HG03066 (cell line): ENCODE measurements around the gene LAMB2.

ENCODE experiments used
- ATAC-seq: cut with Tn5 transposase; IDR thresholded peaks from one replicate; pipeline ENCODE4 v1.9.1; 2021; ENCODE audit warnings: low read depth; ENCODE audit not compliant: unreplicated experiment

The LAMB2 gene

DNA sequence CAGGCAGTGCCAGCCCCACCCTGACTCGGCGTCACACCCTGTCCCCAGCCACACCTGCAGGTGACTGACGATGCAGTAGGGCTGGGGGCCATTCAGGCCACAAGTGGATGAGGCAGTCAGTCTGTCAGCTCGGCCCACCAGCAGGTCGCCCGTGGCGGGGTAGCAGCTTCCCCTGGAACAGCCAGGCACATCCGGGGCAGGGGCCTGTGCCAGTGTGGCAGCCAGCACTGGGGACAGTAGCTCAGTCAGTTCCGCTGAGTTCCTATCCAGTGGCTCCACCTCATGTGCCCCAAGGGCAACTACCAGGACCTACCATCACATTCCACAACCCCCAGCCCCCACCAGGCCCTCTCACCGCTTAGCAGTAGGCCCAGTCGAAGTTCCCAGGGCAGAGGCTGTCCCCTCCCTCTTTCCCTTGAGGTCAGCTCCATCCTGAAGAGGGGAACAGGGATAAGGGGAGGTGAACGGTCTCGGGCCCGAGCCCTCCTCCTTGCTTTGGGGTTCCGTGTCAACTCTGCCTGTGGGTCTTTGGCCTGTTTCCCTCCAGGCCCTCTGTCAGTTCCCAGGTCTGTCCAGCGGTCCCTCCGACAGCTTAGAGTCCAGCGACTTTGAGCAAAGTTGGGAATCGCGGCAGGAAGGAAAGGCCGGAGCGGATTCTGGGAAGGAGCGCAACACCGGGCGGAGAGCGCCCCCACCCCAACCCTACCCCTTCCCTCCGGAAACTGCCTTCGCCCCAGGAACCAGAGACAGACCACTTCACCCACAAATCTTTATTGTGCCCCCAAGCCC, at the start of gene LAMB2:
Gene LAMB2 (minus strand): TSS at position 614 of the 789 bp plus-strand sequence. CDS start 183 bp downstream, at position 431.
- no peak for ATAC-seq

DNA sequence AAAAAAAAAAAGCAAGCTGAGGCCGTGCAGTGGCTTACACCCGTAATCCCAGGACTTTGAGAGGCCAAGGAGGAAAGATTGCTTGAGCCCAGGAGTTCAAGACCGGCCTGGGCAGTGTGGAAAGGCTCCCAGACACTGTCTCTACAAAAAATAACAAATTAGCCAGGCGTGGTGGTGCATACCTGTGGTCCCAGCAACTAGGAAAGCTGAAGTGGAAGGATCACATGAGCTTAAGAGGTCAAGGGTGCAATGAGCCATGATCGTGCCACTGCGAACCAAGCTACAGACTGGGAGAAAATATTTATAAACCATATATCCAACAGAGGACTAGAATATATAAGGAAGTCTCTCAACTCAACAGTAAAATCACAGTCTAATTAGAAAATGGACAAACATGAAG, 48.5 kb upstream of the LAMB2 start:
- ATAC-seq: no peak

DNA sequence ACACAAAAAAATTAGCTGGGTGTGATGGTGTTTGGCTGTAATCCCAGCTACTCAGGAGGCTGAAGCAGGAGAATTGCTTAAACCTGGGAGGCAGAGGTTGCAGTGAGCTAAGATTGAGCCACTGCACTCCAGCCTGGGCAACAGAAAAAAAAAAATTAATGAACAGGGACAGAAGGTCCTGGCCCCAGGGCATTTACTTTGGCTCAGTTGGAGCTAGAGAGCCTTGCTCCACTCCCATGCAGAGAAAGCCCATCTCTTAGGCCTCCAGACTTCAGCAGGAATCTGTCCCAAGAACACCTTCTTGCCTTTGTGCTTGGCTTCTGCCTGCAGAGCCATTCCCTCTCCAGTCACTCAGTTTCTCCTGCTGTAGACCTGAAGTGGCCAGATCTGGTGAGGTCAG, 47.3 kb upstream of the LAMB2 start:
- no peak for ATAC-seq

- ATAC-seq: no peak
Measured at GRCh38 chr3:49177073-49177472, 44.2 kb upstream of the LAMB2 start.

DNA sequence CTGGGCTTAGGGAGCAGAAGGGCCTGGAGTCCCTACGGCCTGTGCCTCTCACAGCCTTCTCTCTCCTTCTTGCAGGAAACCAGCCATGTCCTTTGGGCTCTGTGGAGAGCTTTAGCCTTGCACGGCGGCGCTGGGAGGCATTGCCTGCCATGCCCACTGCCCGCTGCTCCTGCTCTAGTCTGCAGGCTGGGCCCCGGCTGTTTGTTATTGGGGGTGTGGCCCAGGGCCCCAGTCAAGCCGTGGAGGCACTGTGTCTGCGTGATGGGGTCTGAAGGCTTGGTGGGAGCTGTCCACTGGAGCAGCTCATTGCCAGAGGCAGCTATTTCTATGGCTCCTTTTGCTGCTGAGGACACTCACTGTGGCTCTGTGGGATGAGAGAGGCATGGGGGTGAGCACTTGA, 42.7 kb upstream of the LAMB2 start:
- ATAC-seq: no peak

- ATAC-seq: no peak
Measured at GRCh38 chr3:49174397-49174985, 41.6 kb upstream of the LAMB2 start.

DNA sequence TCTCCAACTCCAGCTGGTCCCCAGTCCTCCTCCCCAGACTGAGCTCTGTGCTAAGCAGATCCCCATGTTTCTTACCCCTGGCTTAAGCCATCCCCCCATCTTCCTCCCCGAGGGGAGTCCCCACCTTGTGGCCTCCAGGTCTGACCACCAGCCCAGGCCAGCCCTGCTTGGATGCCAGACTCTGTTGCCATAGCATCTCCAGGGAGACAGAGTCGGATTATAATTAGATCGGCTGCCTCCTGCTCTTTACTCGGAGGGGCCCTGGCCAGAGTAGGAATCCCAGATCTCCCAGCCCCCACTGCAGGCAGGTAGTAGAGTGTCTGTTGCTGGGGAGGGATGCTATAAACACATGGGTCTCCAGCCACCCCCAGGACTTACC, 40.9 kb upstream of the LAMB2 start:
- no peak for ATAC-seq

DNA sequence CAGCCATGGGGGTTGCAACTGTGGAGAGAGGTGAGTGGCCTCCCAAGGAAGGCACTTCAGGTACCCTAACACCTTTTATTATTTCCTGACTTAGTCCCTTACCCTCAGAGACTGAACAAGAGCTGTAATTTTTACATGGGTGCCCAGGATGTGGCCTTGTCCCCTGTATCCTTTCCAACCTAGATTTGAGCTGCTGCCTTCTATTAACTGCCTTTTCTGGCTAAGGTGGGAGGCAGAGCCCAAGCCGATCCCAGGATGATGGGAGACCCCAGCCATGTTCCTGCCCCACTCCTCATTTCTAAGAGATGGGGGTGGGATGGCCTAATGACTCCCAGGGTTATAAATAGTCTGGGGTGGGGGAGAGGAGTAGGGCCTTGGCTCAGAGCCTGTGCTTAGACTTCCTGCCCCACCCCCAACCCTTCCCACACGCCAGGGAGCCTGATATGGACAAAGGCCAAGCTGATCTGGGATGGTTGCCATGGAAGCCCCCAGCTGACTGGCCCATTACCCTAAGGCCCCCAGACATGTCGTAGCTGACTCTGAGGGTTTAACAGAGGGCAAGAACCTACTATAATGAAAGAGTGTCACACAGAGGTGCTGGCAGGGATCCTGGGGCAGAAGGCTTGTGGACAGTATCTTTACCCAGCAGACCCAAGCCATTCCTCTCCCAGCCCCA, 40.4 kb upstream of the LAMB2 start:
- no peak for ATAC-seq

- no peak for ATAC-seq
Measured at GRCh38 chr3:49172551-49173041, 39.7 kb upstream of the LAMB2 start.

- no peak for ATAC-seq
Measured at GRCh38 chr3:49171775-49172500, 39.1 kb upstream of the LAMB2 start.

GRCh38 chr3:49171119-49171774, 38.4 kb upstream of the LAMB2 start, which contains the start of gene KLHDC8B:
TSS of gene KLHDC8B (plus strand) at chr3:49171598. CDS start at chr3:49172770, 1,172 bp downstream.
- peak; percentile 63 for ATAC-seq

- ATAC-seq: no peak
Measured at GRCh38 chr3:49170744-49171118, 37.9 kb upstream of the LAMB2 start.

DNA sequence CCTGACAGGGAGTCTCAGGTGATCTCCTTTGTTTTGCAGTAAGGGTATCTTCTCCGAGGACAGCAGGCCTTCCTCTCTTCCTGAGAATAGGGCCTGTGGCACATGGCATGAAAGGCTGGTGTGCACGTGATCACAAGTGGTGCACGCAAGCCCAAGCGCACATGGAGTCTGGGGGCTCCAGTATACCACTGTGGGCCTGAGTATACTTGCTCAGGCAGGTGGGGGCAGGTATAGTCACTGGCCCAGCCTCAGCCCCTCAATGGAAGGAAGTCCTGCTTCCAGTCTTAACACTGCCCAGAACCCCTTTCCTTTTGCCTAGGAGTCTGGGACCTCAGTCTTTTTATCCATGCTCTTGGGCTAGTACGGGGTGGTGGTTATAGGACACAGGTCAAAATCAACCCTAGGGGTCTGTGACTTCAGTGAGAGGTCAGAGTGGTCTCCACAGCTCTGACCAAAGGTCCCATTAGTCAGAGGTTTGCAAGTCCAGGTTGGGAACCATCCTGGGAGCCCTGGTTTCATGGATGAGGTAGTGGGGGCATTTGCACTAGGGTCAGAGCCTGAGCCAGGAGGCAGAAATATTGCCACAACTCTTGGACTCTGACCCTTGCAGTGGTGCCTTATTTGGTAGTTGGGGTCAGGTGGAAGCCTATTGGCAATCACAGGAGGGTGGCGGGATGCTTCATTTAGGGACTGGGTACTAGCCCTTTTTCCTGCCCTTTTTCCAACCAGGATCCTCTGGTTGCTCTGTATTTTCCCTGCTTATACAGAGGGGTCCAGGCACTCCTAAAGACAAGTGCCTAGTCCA, 34.1 kb upstream of the LAMB2 start:
- ATAC-seq: no peak

GRCh38 chr3:49165771-49166751, 33.2 kb upstream of the LAMB2 start, which contains the start of gene CCDC71:
TSS of gene CCDC71 (minus strand) at chr3:49166331. CDS start at chr3:49164208, 2,123 bp downstream.
- ATAC-seq: peak; percentile 46

- ATAC-seq: no peak
Measured at GRCh38 chr3:49164983-49165720, 32.3 kb upstream of the LAMB2 start.

- no peak for ATAC-seq
Measured at GRCh38 chr3:49163609-49164008, 30.8 kb upstream of the LAMB2 start.

GRCh38 chr3:49162751-49163419, 30.0 kb upstream of the LAMB2 start:
- no peak for ATAC-seq
